GM12878 (cell line): Measurements from ENCODE around the gene GGT7. TPM values are rescaled to one million over a fixed set of nuclear protein-coding genes. Genes with fewer than 3 reads are reported as not detected.

Experiments used
- BMI1 ChIP-seq: fragments of 450-650 bp; IDR thresholded peaks from 2 replicates; pipeline ENCODE4 v1.6.1; 2016; ENCODE audit warnings: mild to moderate bottlenecking, moderate library complexity, borderline replicate concordance
- EP300 ChIP-seq, 2 experiments: fragments of 150-350 bp in 1 of 2; IDR thresholded peaks; 2 replicates each; pipeline ENCODE4 v1.6.1; 2011 to 2012; ENCODE audit warnings: low read depth in 2 of 2, low read length in 2 of 2, borderline replicate concordance in 1 of 2, improper control_type of control experiment in 1 of 2, inconsistent platforms in 1 of 2; ENCODE audit not compliant: control insufficient read depth in 1 of 2
- KLF5 ChIP-seq: fragments of 450-650 bp; IDR thresholded peaks from 2 replicates; pipeline ENCODE4 v1.6.1; 2014; ENCODE audit warnings: mild to moderate bottlenecking; ENCODE audit not compliant: partially characterized antibody
- MYC ChIP-seq: IDR thresholded peaks from 2 replicates; pipeline ENCODE4 v1.6.1; 2011; ENCODE audit warnings: mild to moderate bottlenecking, low read length, moderate library complexity, inconsistent platforms; ENCODE audit not compliant: insufficient read depth, insufficient replicate concordance, insufficient read length, severe bottlenecking
- NR2C2 ChIP-seq: IDR thresholded peaks from 2 replicates; pipeline ENCODE4 v1.6.1; 2011; ENCODE audit warnings: borderline replicate concordance, low read depth; ENCODE audit not compliant: control insufficient read depth, insufficient read length
- SMARCA5 ChIP-seq: fragments of 450-650 bp; IDR thresholded peaks from 2 replicates; pipeline ENCODE4 v1.6.1; 2017; ENCODE audit warnings: mild to moderate bottlenecking
- SMC3 ChIP-seq: IDR thresholded peaks from 2 replicates; pipeline ENCODE4 v1.6.1; 2011; ENCODE audit warnings: low read length, improper control_type of control experiment, borderline replicate concordance
- SREBF2 ChIP-seq: IDR thresholded peaks from 2 replicates; pipeline ENCODE4 v1.6.1; 2012; ENCODE audit warnings: mild to moderate bottlenecking, low read length
- SRF ChIP-seq, 2 experiments: IDR thresholded peaks; 2 replicates each; pipeline ENCODE4 v1.6.1; 2011; ENCODE audit warnings: low read depth in 2 of 2, low read length in 2 of 2, mild to moderate bottlenecking in 1 of 2, moderate library complexity in 1 of 2
- TBL1XR1 ChIP-seq: IDR thresholded peaks from 2 replicates; pipeline ENCODE4 v1.6.1; 2012; ENCODE audit warnings: low read depth, low read length, improper control_type of control experiment
- YY1 ChIP-seq: IDR thresholded peaks from 2 replicates; pipeline ENCODE4 v1.6.1; 2011; ENCODE audit warnings: low read depth, mild to moderate bottlenecking, low read length
- ZNF622 ChIP-seq: fragments of 450-650 bp; IDR thresholded peaks from 2 replicates; pipeline ENCODE4 v1.6.1; 2017; ENCODE audit warnings: mild to moderate bottlenecking, inconsistent platforms
- polyA plus RNA-seq, 11 experiments: library from polyadenylated mRNA; depleted of rRNA in 4 of 11; unstranded in 6 of 11; stranded (reverse) in 5 of 11; fragments of >200 nt; fragmentation: Nextera tagmentation in 4 of 11; fragmentation: Illumina TruSeq in 1 of 11; extraction: Ambion mirVana in 4 of 11; extraction: Trizol in 1 of 11; gene quantifications; 1 replicate in 1 of 11; 2 replicates in 10 of 11; pipeline versions ENCODE4 v1.2.1 to v1.2.3, GENCODE V29; 2011 to 2016; ENCODE audit warnings: inconsistent platforms in 2 of 11, missing spikeins in 2 of 11, low read depth in 1 of 11
- total RNA-seq, 4 experiments: library from RNA; depleted of rRNA in 3 of 4; stranded (reverse); fragments of >200 nt in 3 of 4; fragmentation: Illumina TruSeq in 1 of 4; extraction: Trizol in 1 of 4; gene quantifications; 2 replicates each; pipeline versions ENCODE4 v1.2.1 to v1.2.3, GENCODE V29; 2013 to 2021
- TF ChIP-seq, protein P1 (sequence below): fragments of 450-650 bp; formaldehyde crosslinking; IDR thresholded peaks from 2 replicates; pipeline ENCODE4 v1.5.0; 2022; ENCODE audit warnings: mild to moderate bottlenecking, missing genetic modification characterization
- TF ChIP-seq, protein P2 (sequence below): fragments of 150-350 bp; IDR thresholded peaks from 2 replicates; pipeline ENCODE4 v1.6.1; 2016; ENCODE audit warnings: low read depth, low read length
- TF ChIP-seq, protein P3 (sequence below): IDR thresholded peaks from 2 replicates; pipeline ENCODE4 v1.6.1; 2011; ENCODE audit warnings: mild to moderate bottlenecking, low read depth, low read length, moderate library complexity; ENCODE audit not compliant: insufficient replicate concordance
- TF ChIP-seq, protein P4 (sequence below): IDR thresholded peaks from 2 replicates; pipeline ENCODE4 v1.6.1; 2011; ENCODE audit warnings: low read depth, low read length, improper control_type of control experiment, borderline replicate concordance
- TF ChIP-seq, protein P5 (sequence below): fragments of 450-650 bp; IDR thresholded peaks from 2 replicates; pipeline ENCODE4 v1.6.1; 2017; ENCODE audit warnings: mild to moderate bottlenecking, low read depth, inconsistent platforms; ENCODE audit not compliant: poor library complexity, severe bottlenecking

The GGT7 gene
- total and polyA plus RNA-seq, 10 of the 15 experiments (the other 5 are each of a cell fraction or from before 2014, with no cell fraction given), result 0.02 to 14.7 (median 5.3) TPM

DNA sequence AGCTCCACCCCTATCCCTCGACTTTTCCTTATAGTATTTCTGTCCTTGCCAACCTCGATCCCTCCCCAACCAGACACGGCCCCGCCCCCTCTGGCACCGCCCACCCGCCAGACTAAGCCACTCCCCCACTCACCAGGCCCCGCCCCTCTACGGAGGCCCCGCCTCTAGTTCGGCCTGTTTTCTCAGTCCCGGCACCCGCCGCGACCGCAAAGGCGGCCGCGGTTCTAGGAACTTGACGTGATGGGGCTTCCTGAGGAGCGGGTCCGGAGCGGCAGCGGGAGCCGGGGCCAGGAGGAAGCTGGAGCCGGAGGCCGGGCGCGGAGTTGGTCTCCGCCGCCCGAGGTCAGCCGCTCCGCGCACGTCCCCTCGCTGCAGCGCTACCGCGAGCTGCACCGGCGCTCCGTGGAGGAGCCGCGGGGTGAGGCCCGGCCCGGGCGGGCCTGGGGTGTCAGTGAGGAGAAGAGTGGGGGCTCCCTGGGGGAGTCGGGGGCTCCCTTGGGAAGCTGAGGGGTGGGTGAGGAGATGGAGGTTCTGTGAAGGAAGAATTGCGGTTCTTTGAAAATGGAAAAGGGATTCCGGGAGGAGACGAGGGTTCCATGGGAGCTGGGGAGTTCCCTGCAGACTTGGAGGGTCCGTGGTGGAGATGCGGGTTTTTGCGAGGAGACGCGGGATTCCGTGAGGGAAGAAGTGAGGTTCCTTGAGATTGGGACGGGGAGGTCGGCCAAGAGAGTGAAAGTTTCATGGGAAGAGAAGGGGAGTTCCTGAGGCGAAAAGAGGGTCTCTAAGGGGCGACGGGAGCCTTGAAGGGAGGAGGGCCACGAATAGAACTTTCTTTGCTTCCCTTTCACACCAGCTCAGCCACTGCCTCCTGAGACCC, 4.0 kb upstream of the GGT7 start, which contains the start of gene ACSS2 (continued):
- TF ChIP-seq, protein P1, sequence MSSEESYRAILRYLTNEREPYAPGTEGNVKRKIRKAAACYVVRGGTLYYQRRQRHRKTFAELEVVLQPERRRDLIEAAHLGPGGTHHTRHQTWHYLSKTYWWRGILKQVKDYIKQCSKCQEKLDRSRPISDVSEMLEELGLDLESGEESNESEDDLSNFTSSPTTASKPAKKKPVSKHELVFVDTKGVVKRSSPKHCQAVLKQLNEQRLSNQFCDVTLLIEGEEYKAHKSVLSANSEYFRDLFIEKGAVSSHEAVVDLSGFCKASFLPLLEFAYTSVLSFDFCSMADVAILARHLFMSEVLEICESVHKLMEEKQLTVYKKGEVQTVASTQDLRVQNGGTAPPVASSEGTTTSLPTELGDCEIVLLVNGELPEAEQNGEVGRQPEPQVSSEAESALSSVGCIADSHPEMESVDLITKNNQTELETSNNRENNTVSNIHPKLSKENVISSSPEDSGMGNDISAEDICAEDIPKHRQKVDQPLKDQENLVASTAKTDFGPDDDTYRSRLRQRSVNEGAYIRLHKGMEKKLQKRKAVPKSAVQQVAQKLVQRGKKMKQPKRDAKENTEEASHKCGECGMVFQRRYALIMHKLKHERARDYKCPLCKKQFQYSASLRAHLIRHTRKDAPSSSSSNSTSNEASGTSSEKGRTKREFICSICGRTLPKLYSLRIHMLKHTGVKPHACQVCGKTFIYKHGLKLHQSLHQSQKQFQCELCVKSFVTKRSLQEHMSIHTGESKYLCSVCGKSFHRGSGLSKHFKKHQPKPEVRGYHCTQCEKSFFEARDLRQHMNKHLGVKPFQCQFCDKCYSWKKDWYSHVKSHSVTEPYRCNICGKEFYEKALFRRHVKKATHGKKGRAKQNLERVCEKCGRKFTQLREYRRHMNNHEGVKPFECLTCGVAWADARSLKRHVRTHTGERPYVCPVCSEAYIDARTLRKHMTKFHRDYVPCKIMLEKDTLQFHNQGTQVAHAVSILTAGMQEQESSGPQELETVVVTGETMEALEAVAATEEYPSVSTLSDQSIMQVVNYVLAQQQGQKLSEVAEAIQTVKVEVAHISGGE (CRISPR knock-in tag), result no peak
- TF ChIP-seq SMC3 (no peak), SMARCA5 (0 out of 2 replicates have a peak, but pooled peaks have one; percentile 33), ZNF622 (no peak), NR2C2 (no peak), SRF (IDR thresholded peaks at IDR 0.05; ENCODE audit: low read depth in 2 of 2, low read length in 2 of 2) (no peak), YY1 (0 out of 2 replicates have a peak, but pooled peaks have one; percentile 23), SREBF2 (no peak), MYC (no peak), BMI1 (no peak), EP300 (IDR thresholded peaks at IDR 0.05; ENCODE audit: borderline replicate concordance in 1 of 2, control insufficient read depth in 1 of 2, low read depth in 2 of 2, low read length in 2 of 2) (no peak), KLF5 (no peak), TBL1XR1 (no peak)
- TF ChIP-seq, protein P2, sequence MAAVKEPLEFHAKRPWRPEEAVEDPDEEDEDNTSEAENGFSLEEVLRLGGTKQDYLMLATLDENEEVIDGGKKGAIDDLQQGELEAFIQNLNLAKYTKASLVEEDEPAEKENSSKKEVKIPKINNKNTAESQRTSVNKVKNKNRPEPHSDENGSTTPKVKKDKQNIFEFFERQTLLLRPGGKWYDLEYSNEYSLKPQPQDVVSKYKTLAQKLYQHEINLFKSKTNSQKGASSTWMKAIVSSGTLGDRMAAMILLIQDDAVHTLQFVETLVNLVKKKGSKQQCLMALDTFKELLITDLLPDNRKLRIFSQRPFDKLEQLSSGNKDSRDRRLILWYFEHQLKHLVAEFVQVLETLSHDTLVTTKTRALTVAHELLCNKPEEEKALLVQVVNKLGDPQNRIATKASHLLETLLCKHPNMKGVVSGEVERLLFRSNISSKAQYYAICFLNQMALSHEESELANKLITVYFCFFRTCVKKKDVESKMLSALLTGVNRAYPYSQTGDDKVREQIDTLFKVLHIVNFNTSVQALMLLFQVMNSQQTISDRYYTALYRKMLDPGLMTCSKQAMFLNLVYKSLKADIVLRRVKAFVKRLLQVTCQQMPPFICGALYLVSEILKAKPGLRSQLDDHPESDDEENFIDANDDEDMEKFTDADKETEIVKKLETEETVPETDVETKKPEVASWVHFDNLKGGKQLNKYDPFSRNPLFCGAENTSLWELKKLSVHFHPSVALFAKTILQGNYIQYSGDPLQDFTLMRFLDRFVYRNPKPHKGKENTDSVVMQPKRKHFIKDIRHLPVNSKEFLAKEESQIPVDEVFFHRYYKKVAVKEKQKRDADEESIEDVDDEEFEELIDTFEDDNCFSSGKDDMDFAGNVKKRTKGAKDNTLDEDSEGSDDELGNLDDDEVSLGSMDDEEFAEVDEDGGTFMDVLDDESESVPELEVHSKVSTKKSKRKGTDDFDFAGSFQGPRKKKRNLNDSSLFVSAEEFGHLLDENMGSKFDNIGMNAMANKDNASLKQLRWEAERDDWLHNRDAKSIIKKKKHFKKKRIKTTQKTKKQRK, result no peak
- TF ChIP-seq, protein P3, sequence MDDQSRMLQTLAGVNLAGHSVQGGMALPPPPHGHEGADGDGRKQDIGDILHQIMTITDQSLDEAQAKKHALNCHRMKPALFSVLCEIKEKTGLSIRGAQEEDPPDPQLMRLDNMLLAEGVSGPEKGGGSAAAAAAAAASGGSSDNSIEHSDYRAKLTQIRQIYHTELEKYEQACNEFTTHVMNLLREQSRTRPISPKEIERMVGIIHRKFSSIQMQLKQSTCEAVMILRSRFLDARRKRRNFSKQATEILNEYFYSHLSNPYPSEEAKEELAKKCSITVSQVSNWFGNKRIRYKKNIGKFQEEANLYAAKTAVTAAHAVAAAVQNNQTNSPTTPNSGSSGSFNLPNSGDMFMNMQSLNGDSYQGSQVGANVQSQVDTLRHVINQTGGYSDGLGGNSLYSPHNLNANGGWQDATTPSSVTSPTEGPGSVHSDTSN, result no peak
- TF ChIP-seq, protein P4, sequence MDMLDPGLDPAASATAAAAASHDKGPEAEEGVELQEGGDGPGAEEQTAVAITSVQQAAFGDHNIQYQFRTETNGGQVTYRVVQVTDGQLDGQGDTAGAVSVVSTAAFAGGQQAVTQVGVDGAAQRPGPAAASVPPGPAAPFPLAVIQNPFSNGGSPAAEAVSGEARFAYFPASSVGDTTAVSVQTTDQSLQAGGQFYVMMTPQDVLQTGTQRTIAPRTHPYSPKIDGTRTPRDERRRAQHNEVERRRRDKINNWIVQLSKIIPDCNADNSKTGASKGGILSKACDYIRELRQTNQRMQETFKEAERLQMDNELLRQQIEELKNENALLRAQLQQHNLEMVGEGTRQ, result no peak
- TF ChIP-seq, protein P5, sequence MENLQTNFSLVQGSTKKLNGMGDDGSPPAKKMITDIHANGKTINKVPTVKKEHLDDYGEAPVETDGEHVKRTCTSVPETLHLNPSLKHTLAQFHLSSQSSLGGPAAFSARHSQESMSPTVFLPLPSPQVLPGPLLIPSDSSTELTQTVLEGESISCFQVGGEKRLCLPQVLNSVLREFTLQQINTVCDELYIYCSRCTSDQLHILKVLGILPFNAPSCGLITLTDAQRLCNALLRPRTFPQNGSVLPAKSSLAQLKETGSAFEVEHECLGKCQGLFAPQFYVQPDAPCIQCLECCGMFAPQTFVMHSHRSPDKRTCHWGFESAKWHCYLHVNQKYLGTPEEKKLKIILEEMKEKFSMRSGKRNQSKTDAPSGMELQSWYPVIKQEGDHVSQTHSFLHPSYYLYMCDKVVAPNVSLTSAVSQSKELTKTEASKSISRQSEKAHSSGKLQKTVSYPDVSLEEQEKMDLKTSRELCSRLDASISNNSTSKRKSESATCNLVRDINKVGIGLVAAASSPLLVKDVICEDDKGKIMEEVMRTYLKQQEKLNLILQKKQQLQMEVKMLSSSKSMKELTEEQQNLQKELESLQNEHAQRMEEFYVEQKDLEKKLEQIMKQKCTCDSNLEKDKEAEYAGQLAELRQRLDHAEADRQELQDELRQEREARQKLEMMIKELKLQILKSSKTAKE, result no peak
